SJSA1 (cell line): Measurements from ENCODE around the gene FAM163B. TPM values are rescaled to one million over a fixed set of nuclear protein-coding genes. Genes with fewer than 3 reads are reported as not detected.

Experiments
- DNase-seq, 2 experiments: peaks; one replicate each; pipeline ENCODE4 v3.0.0-alpha.2; 2015 to 2020; ENCODE audit warnings: low spot score in 2 of 2, low read depth in 1 of 2
- H3K27ac ChIP-seq: fragments of 250-450 bp; sonication (Bioruptor Pico); 2 replicates; pipeline ENCODE4 v1.5.1; 2020; ENCODE audit warnings: mild to moderate bottlenecking, moderate library complexity
- H3K27me3 ChIP-seq: fragments of 250-450 bp; sonication (Bioruptor Pico); replicated peaks from 2 replicates; pipeline ENCODE4 v1.5.1; 2020; ENCODE audit warnings: mild to moderate bottlenecking, moderate library complexity
- H3K36me3 ChIP-seq: fragments of 250-450 bp; sonication (Bioruptor Pico); 2 replicates; pipeline ENCODE4 v1.5.1; 2020; ENCODE audit warnings: mild to moderate bottlenecking
- H3K4me1 ChIP-seq: fragments of 250-450 bp; sonication (Bioruptor Pico); replicated peaks from 2 replicates; pipeline ENCODE4 v1.6.1; 2021; ENCODE audit warnings: mild to moderate bottlenecking
- H3K4me3 ChIP-seq: fragments of 250-450 bp; sonication (Bioruptor Pico); 2 replicates; pipeline ENCODE4 v1.5.1; 2020; ENCODE audit warnings: mild to moderate bottlenecking
- H3K9me3 ChIP-seq: fragments of 250-450 bp; sonication (Bioruptor Pico); replicated peaks from 2 replicates; pipeline ENCODE4 v1.5.1; 2020; ENCODE audit warnings: mild to moderate bottlenecking
- total RNA-seq: library from RNA; depleted of rRNA; stranded (reverse); fragments of >200 nt; shearing (Covaris generic); gene quantifications from 2 replicates; pipeline ENCODE4 v1.2.3, GENCODE V29; 2014

Gene FAM163B
- total RNA-seq, 1 experiment from 2014 or later = not detected

GRCh38 chr9:133607381-133607780 is 1.8 kb downstream of the FAM163B start:
- Histone ChIP-seq H3K36me3 (no peaks in the 10 kb centered on the region), H3K27me3 (peaks cover 75% of the 10 kb centered on the region), H3K27ac (no peak overlapping the region), H3K9me3 (no peaks in the 10 kb centered on the region), H3K4me3 (no peak overlapping the region), H3K4me1 (no peaks in the 10 kb centered on the region)
- no peak for DNase-seq

DNA sequence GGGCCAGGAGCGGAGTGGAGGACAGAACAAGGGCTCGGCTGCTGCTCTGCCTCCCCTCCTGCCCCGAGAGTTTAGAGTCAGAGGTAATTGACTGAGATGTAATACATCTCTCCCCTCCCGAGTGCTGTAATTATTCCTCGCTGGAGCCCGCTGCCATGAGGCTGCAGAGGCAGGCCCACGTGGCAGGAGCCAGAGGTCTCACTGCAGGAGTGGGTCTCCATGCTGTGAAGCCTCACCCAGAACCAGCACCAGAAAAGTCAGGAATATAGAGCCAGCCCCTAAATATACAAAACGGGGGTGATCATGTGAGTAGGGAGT is 2.5 kb downstream of the FAM163B start:
- Histone ChIP-seq H3K36me3 (no peaks in the 10 kb centered on the region), H3K27ac (no peak overlapping the region), H3K27me3 (peaks cover 73% of the 10 kb centered on the region), H3K4me3 (no peak overlapping the region), H3K9me3 (no peaks in the 10 kb centered on the region), H3K4me1 (no peaks in the 10 kb centered on the region)
- no peak for DNase-seq

- Histone ChIP-seq H3K27ac (no peak overlapping the region), H3K36me3 (no peaks in the 10 kb centered on the region), H3K9me3 (no peaks in the 10 kb centered on the region), H3K27me3 (peaks cover 70% of the 10 kb centered on the region), H3K4me3 (no peak overlapping the region), H3K4me1 (no peaks in the 10 kb centered on the region)
- DNase-seq = no peak
These were observed 3.1 kb downstream of the FAM163B start for GRCh38 chr9:133605856-133606707.

- Histone ChIP-seq H3K4me1 (no peaks in the 10 kb centered on the region), H3K4me3 (no peak overlapping the region), H3K27ac (no peak overlapping the region), H3K27me3 (peaks cover 64% of the 10 kb centered on the region), H3K9me3 (no peaks in the 10 kb centered on the region), H3K36me3 (no peaks in the 10 kb centered on the region)
- no peak for DNase-seq
These were observed 3.7 kb downstream of the FAM163B start for GRCh38 chr9:133605446-133605845.

DNA sequence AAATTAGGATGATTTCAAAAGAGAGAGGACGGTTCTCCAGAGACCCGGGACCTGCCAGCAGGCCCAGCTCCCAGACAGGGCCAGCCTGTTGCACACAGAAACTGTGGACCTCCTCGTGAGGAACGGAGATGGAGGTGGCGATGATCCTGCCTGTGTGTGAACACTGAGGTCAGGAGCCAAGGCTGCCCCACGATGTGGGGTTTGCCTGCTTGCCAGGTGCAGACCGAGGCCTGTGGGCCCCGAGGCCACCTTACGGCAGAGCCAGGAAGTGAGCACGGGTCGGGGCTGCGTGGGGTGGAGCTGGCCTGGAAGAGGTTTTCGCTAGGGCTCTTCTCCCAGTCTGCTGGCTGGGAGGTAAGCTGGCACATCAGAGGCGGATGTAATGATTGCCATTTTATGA is 4.3 kb downstream of the FAM163B start:
- H3K9me3 ChIP-seq = no peaks in the 10 kb centered on the region
- no peaks in the 10 kb centered on the region for H3K36me3 ChIP-seq
- H3K4me1 ChIP-seq = no peaks in the 10 kb centered on the region
- H3K4me3 ChIP-seq = no peak overlapping the region
- no peak overlapping the region for H3K27ac ChIP-seq
- DNase-seq = no peak
- peaks cover 61% of the 10 kb centered on the region for H3K27me3 ChIP-seq

DNA sequence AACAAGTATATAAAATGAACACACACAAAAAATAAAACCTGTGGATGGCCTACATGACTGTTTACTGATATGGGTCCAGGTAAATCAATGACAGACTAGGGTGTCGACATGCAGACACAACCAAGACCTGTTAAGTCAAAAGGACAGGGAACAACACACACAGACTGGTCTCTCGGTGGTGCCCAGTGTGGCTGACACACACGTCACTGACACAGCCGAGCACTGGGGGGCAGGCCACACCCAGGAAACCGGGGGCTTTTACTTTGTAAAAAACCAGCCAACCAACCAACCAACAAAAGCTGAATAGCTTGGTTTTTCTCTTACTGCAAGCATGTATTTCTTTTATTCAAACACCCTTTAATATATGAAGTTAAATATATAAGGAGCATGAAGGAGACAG is 5.0 kb downstream of the FAM163B start:
- no peaks in the 10 kb centered on the region for H3K36me3 ChIP-seq
- no peak for DNase-seq
- H3K9me3 ChIP-seq = no peaks in the 10 kb centered on the region
- no peaks in the 10 kb centered on the region for H3K4me1 ChIP-seq
- H3K4me3 ChIP-seq = no peak overlapping the region
- no peak overlapping the region for H3K27ac ChIP-seq
- H3K27me3 ChIP-seq = peaks cover 56% of the 10 kb centered on the region

- no peaks in the 10 kb centered on the region for H3K4me1 ChIP-seq
- no peak for DNase-seq
- H3K27ac ChIP-seq = no peak overlapping the region
- no peaks in the 10 kb centered on the region for H3K9me3 ChIP-seq
- peaks cover 48% of the 10 kb centered on the region for H3K27me3 ChIP-seq
- H3K36me3 ChIP-seq = no peaks in the 10 kb centered on the region
- no peak overlapping the region for H3K4me3 ChIP-seq
These were observed 5.9 kb downstream of the FAM163B start for GRCh38 chr9:133603135-133603927.

DNA sequence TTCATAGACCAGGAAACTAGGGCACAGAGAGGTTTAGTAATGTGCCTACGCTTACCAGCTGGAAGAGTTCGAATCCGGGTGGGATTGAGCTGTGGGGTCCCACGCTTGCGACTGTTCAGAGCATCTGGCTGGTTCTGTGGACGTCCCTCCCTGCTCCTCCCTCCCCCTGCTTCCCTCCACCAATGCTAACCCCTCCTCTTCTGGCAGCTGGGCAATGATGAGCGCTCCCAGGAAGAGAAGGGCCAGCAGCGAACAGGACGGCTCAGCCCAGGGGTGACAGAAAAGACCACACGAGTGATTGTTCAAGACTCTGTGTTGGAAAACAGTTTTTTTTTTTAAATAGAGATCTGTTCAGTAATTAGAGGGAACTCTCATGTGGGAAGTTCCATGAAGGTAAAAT is 6.9 kb downstream of the FAM163B start:
- DNase-seq = no peak
- Histone ChIP-seq H3K27me3 (peaks cover 38% of the 10 kb centered on the region), H3K36me3 (no peaks in the 10 kb centered on the region), H3K4me3 (no peak overlapping the region), H3K4me1 (no peaks in the 10 kb centered on the region), H3K27ac (no peak overlapping the region), H3K9me3 (0 out of 2 replicates have a peak, but pooled peaks cover 8% of the 10 kb centered on the region)

GRCh38 chr9:133601746-133602145 is 7.4 kb downstream of the FAM163B start:
- H3K4me3 ChIP-seq = no peak overlapping the region
- peaks cover 33% of the 10 kb centered on the region for H3K27me3 ChIP-seq
- no peaks in the 10 kb centered on the region for H3K36me3 ChIP-seq
- H3K9me3 ChIP-seq = 0 out of 2 replicates have a peak, but pooled peaks cover 11% of the 10 kb centered on the region
- DNase-seq = no peak
- H3K27ac ChIP-seq = no peak overlapping the region
- H3K4me1 ChIP-seq = no peaks in the 10 kb centered on the region

DNA sequence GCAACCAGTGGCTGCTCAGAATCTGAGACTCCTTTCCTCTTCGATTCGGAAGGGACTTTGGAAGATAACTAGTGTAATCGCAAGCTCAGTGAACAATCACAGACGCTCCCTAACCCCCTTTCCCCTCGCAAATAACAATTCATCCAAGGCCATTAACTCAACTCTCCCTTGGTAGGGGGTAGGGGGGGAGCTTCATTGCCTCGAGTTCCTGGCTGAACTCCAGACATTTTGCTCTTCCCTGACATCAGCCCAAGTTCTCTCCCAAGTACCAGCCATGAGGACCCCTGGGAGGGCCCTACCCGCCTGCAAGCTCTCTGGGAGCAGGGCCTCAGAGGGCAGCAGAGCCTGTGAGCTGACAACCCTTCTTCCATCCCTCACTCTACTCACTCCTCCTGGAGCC is 8.4 kb downstream of the FAM163B start:
- H3K4me1 ChIP-seq = no peaks in the 10 kb centered on the region
- no peak overlapping the region for H3K4me3 ChIP-seq
- H3K9me3 ChIP-seq = 0 out of 2 replicates have a peak, but pooled peaks cover 14% of the 10 kb centered on the region
- no peaks in the 10 kb centered on the region for H3K36me3 ChIP-seq
- no peak overlapping the region for H3K27ac ChIP-seq
- DNase-seq = no peak
- H3K27me3 ChIP-seq = peaks cover 25% of the 10 kb centered on the region

DNA sequence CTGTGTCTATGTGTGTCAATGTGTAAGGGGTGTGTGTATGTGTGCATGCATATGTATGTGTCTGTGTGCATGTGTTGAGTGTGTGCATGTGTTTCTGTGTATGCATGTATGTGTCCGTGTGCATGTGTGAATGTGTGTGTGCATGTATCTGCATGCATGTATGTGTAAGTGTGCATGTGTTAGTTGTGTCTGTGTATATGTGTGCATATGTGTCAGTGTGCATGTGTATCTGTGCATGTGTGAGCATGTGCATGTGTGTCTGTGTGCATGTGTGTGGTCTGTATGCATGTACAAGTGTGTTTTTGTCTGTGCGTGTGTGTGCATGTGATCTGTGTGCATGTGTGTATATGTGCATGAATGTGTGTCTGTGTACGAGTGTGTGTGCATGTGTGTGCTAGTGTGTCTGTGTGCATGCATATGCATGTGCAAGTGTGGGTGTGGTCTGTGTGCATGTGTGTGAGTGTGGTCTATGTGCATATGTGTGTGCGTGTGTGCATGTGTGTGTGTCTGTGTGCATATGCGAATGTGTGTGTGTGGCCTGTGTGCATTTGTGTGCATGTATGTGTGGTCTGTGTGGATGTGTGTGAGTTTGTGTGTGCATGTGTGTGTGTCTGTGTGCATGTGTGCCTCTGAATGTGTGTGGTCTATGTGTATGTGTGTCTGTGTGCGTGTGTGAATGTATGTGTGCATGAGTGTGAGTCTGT is 9.6 kb downstream of the FAM163B start:
- H3K4me1 ChIP-seq = no peaks in the 10 kb centered on the region
- H3K4me3 ChIP-seq = no peak overlapping the region
- H3K27ac ChIP-seq = no peak overlapping the region

GRCh38 chr9:133598978-133599377 is 10.2 kb downstream of the FAM163B start:
- no peak overlapping the region for H3K27ac ChIP-seq
- H3K36me3 ChIP-seq = no peaks in the 10 kb centered on the region
- H3K9me3 ChIP-seq = 0 out of 2 replicates have a peak, but pooled peaks cover 14% of the 10 kb centered on the region
- no peaks in the 10 kb centered on the region for H3K4me1 ChIP-seq
- peaks cover 15% of the 10 kb centered on the region for H3K27me3 ChIP-seq
- H3K4me3 ChIP-seq = no peak overlapping the region
- DNase-seq = no peak

More for the DNA sequence above, 9.6 kb downstream of the FAM163B start:
- DNase-seq = no peak
- H3K9me3 ChIP-seq = 0 out of 2 replicates have a peak, but pooled peaks cover 14% of the 10 kb centered on the region
- no peaks in the 10 kb centered on the region for H3K36me3 ChIP-seq
- peaks cover 16% of the 10 kb centered on the region for H3K27me3 ChIP-seq

- Histone ChIP-seq H3K27me3 (peaks cover 3% of the 10 kb centered on the region; the same call in 1 of the 2 replicates), H3K4me3 (no peak overlapping the region), H3K4me1 (no peaks in the 10 kb centered on the region), H3K36me3 (no peaks in the 10 kb centered on the region), H3K9me3 (0 out of 2 replicates have a peak, but pooled peaks cover 14% of the 10 kb centered on the region), H3K27ac (no peak overlapping the region)
- DNase-seq = no peak
These were observed 11.8 kb downstream of the FAM163B start for GRCh38 chr9:133597316-133597957.
